Lung (tissue), 12 donors: ENCODE results near the gene BPTF. TPM values are rescaled to one million over a fixed set of nuclear protein-coding genes. Genes with fewer than 3 reads are reported as not detected.

Experiments used
- ATAC-seq: fragments of 200-7000 bp; cut with Tn5 transposase; one replicate; pipeline ENCODE4 v1.9.1; 2020; ENCODE audit warnings: moderate number of reproducible peaks; ENCODE audit not compliant: insufficient read depth, low FRiP score
- DNase-seq, 3 donors: peaks; one replicate each; pipeline ENCODE4 v3.0.0-alpha.2; 2013 to 2017
- H3K27ac ChIP-seq, 2 donors: one replicate each; pipeline ENCODE4 v1.5.1; 2013; ENCODE audit warnings: mild to moderate bottlenecking in 2 of 2, moderate library complexity in 2 of 2, control low read depth in 1 of 2, inconsistent platforms in 1 of 2, low read depth in 1 of 2, low read length in 1 of 2
- H3K27me3 ChIP-seq, 3 donors: one replicate each; pipeline ENCODE4 v1.5.1; 2013; ENCODE audit warnings: low read length in 2 of 3; ENCODE audit not compliant: control insufficient read depth in 3 of 3, insufficient read depth in 3 of 3
- H3K36me3 ChIP-seq, 4 donors: one replicate each; pipeline ENCODE4 v1.5.1; 2013; ENCODE audit warnings: low read length in 4 of 4, mild to moderate bottlenecking in 1 of 4, moderate library complexity in 1 of 4; ENCODE audit not compliant: control insufficient read depth in 4 of 4, insufficient read depth in 4 of 4
- H3K4me1 ChIP-seq, 5 donors: one replicate each; pipeline ENCODE4 v1.5.1; 2013; ENCODE audit warnings: low read length in 5 of 5, mild to moderate bottlenecking in 2 of 5, moderate library complexity in 1 of 5; ENCODE audit not compliant: control insufficient read depth in 5 of 5, insufficient read depth in 5 of 5
- H3K4me3 ChIP-seq: one replicate; pipeline ENCODE4 v1.5.1; 2013; ENCODE audit warnings: mild to moderate bottlenecking, control low read depth, moderate library complexity
- H3K9ac ChIP-seq, 2 donors: one replicate each; pipeline ENCODE4 v1.5.1; 2013; ENCODE audit warnings: low read length in 2 of 2, control low read depth in 1 of 2; ENCODE audit not compliant: insufficient read depth in 1 of 2
- H3K9me3 ChIP-seq, 4 donors: one replicate each; pipeline ENCODE4 v1.5.1; 2013; ENCODE audit warnings: low read length in 3 of 4, mild to moderate bottlenecking in 1 of 4, moderate library complexity in 1 of 4; ENCODE audit not compliant: control insufficient read depth in 4 of 4, insufficient read depth in 3 of 4
- WGBS, 2 donors: extraction: QIAGEN DNeasy Blood & Tissue Kit; methylation state at CpG; one replicate each; pipeline ENCODE4 v1.1.7; 2013; 5-methylcytosine and 5-hydroxymethylcytosine counted together
- polyA plus RNA-seq, 2 donors: library from polyadenylated mRNA; stranded (reverse); fragments of 200-250 nt; gene quantifications; one replicate each; pipeline ENCODE4 v1.2.1, GENCODE V29; 2013
- total RNA-seq, 2 donors: library from RNA; depleted of rRNA in 1 of 2; stranded (reverse); fragments of >200 nt in 1 of 2; gene quantifications; one replicate each; pipeline ENCODE4 v1.2.1, GENCODE V29; 2014 to 2021
- TF ChIP-seq, protein P1 (sequence below): IDR thresholded peaks from 2 replicates; pipeline ENCODE4 v1.5.1; 2012; ENCODE audit warnings: mild to moderate bottlenecking; ENCODE audit errors: control extremely low read depth, extremely low read depth
- donor health status: control.
- donor health status: control.
- donor health status: Bipolar disorder and iron deficiency.
- donor health status: healthy.
- donor health status: DM: yes; HTN: yes; CAD: no.

The BPTF gene
- total and polyA plus RNA-seq, 4 donors, result 12.2 to 179 (median 47.4) TPM

DNA sequence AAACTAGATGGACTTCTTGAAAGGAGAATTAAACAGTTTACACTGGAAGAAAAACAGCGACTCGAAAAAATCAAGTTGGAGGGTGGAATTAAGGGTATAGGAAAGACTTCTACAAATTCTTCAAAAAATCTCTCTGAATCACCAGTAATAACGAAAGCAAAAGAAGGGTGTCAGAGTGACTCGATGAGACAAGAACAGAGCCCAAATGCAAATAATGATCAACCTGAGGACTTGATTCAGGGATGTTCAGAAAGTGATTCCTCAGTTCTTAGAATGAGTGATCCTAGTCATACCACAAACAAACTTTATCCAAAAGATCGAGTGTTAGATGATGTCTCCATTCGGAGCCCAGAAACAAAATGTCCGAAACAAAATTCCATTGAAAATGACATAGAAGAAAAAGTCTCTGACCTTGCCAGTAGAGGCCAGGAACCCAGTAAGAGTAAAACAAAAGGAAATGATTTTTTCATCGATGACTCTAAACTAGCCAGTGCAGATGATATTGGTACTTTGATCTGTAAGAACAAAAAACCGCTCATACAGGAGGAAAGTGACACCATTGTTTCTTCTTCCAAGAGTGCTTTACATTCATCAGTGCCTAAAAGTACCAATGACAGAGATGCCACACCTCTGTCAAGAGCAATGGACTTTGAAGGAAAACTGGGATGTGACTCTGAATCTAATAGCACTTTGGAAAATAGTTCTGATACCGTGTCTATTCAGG lies 85.9 kb downstream of the BPTF start:
- DNase-seq, result no peak
- Histone ChIP-seq H3K4me1 (no peaks in the 10 kb centered on the region), H3K9me3 (no peaks in the 10 kb centered on the region), H3K27ac (no peak overlapping the region), H3K27me3 (no peaks in the 10 kb centered on the region), H3K4me3 (no peak overlapping the region), H3K9ac (no peak overlapping the region), H3K36me3 (peaks cover 12 to 48% (median 26%) of the 10 kb centered on the region in 4 donors)
- 95 to 96% methylated on average over 10 of the region's 10 CpGs for WGBS, 2 donors
- TF ChIP-seq, protein P1, sequence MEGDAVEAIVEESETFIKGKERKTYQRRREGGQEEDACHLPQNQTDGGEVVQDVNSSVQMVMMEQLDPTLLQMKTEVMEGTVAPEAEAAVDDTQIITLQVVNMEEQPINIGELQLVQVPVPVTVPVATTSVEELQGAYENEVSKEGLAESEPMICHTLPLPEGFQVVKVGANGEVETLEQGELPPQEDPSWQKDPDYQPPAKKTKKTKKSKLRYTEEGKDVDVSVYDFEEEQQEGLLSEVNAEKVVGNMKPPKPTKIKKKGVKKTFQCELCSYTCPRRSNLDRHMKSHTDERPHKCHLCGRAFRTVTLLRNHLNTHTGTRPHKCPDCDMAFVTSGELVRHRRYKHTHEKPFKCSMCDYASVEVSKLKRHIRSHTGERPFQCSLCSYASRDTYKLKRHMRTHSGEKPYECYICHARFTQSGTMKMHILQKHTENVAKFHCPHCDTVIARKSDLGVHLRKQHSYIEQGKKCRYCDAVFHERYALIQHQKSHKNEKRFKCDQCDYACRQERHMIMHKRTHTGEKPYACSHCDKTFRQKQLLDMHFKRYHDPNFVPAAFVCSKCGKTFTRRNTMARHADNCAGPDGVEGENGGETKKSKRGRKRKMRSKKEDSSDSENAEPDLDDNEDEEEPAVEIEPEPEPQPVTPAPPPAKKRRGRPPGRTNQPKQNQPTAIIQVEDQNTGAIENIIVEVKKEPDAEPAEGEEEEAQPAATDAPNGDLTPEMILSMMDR, result no peak
- ATAC-seq, result no peak

DNA sequence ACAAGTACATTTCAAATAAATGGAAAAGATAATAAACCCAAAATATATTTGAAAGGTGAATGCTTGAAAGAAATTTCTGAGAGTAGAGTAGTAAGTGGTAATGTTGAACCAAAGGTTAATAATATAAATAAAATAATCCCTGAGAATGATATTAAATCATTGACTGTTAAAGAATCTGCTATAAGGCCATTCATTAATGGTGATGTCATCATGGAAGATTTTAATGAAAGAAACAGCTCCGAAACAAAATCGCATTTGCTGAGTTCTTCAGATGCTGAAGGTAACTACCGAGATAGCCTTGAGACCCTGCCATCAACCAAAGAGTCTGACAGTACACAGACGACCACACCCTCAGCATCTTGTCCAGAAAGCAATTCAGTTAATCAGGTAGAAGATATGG lies 86.8 kb downstream of the BPTF start:
- no peak overlapping the region for H3K27ac ChIP-seq
- no peaks in the 10 kb centered on the region for H3K27me3 ChIP-seq
- TF ChIP-seq, protein P1, result no peak
- no peaks in the 10 kb centered on the region for H3K9me3 ChIP-seq
- no peak overlapping the region for H3K4me3 ChIP-seq
- DNase-seq (no peak), ATAC-seq (no peak)
- WGBS, 2 donors, result 93% methylated on average over 4 of the region's 4 CpGs
- no peak overlapping the region for H3K9ac ChIP-seq
- no peaks in the 10 kb centered on the region for H3K4me1 ChIP-seq
- peaks cover 12 to 48% (median 26%) of the 10 kb centered on the region in 4 donors for H3K36me3 ChIP-seq

DNA sequence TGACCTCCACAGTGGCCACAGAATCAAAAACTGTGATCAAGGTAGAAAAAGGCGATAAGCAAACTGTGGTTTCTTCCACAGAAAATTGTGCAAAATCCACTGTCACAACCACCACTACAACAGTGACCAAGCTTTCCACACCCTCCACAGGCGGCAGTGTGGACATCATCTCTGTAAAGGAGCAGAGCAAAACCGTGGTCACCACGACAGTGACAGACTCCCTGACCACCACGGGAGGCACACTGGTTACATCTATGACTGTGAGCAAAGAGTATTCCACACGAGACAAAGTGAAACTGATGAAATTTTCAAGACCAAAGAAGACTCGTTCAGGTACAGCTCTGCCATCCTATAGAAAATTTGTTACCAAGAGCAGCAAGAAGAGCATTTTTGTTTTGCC lies 87.4 kb downstream of the BPTF start:
- Histone ChIP-seq H3K9ac (no peak overlapping the region), H3K4me3 (no peak overlapping the region), H3K9me3 (no peaks in the 10 kb centered on the region), H3K27me3 (no peaks in the 10 kb centered on the region), H3K36me3 (peaks cover 12 to 48% (median 26%) of the 10 kb centered on the region in 4 donors), H3K27ac (no peak overlapping the region), H3K4me1 (no peaks in the 10 kb centered on the region)
- ATAC-seq (no peak), DNase-seq (no peak)
- 66 to 83% methylated on average over 7 of the region's 7 CpGs for WGBS, 2 donors
- TF ChIP-seq, protein P1, result no peak
